HL-60/S4 treated with retinoic acid at 250 ng/mL for 4 days and 3 days (cell line): ENCODE data around the gene MAP2K7.
"Not testable (repeated sequence)": the region's sequence is repeated elsewhere in the genome, so short reads cannot be mapped to it uniquely, and the experiment has no call there.

ENCODE experiments used
- in situ Hi-C: fragments of 300-500 bp; cut with MboI; formaldehyde crosslinking; loops from 2 replicates; pipeline ENCODE4 v1.7.0; 2022; ENCODE audit warnings: low sequenced_read_pairs

Gene MAP2K7

GRCh38 chr19:7883105-7883504 is 20.6 kb upstream of the MAP2K7 start:
- in situ Hi-C loops = no loop called here

DNA sequence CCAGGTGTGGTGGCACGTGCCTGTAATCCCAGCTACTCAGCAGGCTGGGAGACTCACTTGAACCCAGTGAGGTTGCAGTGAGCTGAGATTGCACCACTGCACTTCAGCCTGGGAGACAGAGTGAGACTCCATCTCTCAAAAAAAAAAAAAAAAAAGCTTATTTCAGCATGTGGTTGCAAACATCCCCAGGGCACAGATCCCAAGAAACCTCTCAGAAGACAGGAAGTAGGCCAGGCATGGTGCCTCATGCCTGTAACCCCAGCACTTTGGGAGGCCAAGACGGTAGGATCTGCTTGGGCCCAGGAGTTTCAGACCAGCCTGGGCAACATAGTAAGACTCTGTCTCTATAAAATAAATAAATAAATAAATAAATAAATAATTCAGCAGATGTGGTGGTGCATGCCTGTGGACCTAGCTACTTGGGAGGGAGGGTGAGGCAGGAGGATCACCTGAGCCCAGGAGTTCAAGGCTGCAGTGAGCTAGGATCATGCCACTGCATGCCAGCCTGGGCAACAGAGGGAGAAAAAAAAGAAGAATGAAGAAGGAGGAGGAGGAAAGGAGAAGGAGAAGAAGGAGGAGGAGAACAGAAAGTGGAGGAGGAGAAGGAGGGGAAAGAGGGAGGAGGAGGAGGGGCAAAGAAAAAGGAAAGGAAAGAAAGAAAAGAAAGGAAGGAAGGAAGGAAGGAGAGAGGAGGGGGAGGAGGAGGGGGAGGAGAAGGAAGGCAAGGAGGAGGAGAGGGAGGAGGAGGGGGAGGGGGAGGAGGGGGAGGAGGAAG is 19.7 kb upstream of the MAP2K7 start:
- in situ Hi-C loops = no loop called here

DNA sequence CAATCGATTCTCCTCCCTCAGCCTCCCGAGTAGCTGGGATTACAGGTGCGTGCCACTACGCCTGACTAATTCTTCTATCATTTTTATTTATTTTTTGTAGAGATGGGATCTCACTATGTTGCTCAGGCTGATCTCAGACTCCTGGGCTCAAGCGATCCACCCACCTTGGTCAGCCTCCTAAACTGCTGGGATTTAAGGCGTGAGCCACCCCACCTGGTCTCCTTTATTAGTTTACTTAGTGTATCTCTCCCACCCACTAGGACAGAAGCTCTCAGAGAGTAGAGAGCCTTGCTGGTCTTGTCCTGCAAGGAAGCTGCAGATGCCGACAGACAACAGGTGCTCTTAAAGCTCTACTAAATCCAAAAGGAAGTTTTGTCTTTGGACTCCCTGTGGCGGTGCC is 17.9 kb upstream of the MAP2K7 start:
- in situ Hi-C loops = no loop called here

- in situ Hi-C loops = no loop called here
Measured at GRCh38 chr19:7887408-7888144, 16.1 kb upstream of the MAP2K7 start.

DNA sequence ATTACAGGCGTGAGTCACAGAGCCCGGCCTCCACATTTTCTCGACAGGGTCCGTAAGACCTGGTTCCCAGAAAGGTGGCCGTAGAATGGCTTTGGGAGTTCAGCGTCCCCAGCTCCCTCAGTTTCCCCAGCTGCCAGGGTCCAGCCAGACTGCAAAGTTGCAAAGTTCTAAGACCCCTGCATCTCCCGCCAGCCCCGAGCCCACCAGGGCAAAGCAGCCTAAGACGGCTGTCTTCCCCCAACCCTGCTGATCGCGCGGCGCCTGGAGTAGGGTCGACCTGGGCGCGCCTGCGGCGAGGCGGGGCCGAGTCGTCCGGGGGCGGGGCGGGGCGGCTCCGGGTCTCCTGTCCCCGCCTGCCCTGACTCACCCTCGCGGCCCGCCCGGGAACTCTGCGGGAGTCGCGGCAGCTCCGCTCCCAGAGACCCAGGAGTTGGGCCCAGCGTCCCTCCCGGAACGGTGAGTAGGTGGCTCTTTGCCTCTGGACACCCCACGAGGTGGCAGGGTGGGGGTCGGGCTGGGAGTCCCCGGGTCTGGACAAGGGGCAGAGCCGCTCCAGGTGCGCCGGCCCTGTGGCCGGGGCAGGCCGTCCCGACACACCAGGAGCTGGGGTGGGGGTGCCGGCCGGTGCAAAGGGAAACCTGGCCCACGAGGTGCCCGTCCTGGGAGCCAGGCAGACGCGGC is 15.4 kb upstream of the MAP2K7 start, which contains the start of gene LRRC8E:
Gene LRRC8E (plus strand): TSS at position 366 of the 681 bp plus-strand sequence. CDS start 7,094 bp downstream, outside the sequence.
- in situ Hi-C loops = no loop called here

GRCh38 chr19:7888826-7889217 is 14.9 kb upstream of the MAP2K7 start:
- in situ Hi-C loops = no loop called here

- in situ Hi-C loops = not testable (repeated sequence)
Measured at GRCh38 chr19:7893362-7894101, 10.1 kb upstream of the MAP2K7 start.

GRCh38 chr19:7894612-7895309 is 8.9 kb upstream of the MAP2K7 start:
- in situ Hi-C loops = no loop called here

GRCh38 chr19:7895565-7895964 is 8.1 kb upstream of the MAP2K7 start:
- in situ Hi-C loops = no loop called here

DNA sequence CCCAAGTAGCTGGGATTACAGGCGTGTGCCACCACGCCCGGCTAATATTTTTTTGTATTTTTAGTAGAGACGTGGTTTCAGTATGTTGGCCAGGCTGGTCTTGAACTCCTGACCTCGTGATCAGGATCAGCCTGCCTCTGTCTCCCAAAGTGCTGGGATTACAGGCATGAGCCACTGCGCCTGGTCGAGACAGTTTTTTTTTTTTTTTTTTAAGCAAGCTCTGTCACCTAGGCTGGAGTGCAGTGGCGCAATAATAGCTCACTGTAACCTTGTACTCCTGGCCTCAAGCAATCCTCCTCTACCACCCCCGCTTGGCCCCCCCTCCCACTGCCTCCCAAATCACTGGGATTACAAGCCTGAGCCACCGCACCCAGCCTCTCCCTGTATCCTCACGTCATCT is 6.4 kb upstream of the MAP2K7 start:
- in situ Hi-C loops = no loop called here

GRCh38 chr19:7898967-7899366 is 4.7 kb upstream of the MAP2K7 start:
- in situ Hi-C loops = no loop called here

DNA sequence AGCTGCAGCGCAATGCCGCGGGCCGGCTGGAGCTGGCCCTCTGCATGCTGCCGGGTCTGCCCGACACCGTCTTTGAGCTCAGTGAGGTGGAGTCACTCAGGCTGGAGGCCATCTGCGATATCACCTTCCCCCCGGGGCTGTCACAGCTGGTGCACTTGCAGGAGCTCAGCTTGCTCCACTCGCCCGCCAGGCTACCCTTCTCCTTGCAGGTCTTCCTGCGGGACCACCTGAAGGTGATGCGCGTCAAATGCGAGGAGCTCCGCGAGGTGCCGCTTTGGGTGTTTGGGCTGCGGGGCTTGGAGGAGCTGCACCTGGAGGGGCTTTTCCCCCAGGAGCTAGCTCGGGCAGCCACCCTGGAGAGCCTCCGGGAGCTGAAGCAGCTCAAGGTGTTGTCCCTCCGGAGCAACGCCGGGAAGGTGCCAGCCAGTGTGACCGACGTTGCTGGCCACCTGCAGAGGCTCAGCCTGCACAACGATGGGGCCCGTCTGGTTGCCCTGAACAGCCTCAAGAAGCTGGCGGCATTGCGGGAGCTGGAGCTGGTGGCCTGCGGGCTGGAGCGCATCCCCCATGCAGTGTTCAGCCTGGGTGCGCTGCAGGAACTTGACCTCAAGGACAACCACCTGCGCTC is 3.8 kb upstream of the MAP2K7 start:
- in situ Hi-C loops = no loop called here

GRCh38 chr19:7900401-7900870 is 3.2 kb upstream of the MAP2K7 start:
- in situ Hi-C loops = no loop called here

- in situ Hi-C loops = no loop called here
Measured at GRCh38 chr19:7900931-7901330, 2.7 kb upstream of the MAP2K7 start.

DNA sequence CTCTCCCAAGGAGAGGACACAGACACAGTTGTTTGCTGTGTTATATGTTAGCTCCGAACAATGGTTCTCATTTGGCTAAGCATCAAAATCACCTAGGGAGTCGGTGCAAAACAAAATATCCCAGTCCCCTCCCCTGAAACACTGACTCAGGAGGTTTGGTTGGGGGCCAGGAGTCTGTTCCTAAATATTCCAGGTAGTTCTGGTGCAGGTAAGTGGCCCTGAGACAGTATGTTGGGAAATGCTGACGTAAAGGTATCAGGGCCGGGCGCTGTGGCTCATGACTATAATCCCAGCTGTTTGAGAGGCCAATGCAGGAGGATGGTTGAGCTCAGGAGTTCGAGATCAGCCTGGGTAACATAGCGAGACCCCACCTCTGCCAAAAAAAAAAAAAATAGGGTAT is 2.3 kb upstream of the MAP2K7 start:
- in situ Hi-C loops = no loop called here

DNA sequence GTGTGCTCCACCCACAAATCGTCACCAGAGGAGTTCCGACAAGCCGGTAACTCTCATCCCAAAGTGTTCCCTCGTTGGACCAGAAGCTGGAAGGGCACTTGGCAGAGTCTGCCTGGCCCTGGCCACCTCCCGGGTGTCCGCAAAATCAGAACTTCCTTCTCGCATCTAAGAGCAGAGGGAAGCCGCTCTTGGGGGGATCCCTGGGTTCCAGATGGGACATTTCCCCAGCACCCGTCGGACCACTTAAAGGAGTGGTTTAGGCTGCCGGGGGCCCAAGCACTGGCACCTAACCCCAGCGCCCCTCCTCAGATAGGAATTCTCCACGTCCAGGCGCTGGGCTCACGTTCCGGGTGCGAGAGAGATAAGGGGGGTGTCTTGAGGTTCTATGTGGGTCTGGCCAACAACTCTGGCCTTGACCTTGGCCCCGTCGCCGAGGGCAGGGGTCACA is 857 bp upstream of the MAP2K7 start:
- in situ Hi-C loops = no loop called here

DNA sequence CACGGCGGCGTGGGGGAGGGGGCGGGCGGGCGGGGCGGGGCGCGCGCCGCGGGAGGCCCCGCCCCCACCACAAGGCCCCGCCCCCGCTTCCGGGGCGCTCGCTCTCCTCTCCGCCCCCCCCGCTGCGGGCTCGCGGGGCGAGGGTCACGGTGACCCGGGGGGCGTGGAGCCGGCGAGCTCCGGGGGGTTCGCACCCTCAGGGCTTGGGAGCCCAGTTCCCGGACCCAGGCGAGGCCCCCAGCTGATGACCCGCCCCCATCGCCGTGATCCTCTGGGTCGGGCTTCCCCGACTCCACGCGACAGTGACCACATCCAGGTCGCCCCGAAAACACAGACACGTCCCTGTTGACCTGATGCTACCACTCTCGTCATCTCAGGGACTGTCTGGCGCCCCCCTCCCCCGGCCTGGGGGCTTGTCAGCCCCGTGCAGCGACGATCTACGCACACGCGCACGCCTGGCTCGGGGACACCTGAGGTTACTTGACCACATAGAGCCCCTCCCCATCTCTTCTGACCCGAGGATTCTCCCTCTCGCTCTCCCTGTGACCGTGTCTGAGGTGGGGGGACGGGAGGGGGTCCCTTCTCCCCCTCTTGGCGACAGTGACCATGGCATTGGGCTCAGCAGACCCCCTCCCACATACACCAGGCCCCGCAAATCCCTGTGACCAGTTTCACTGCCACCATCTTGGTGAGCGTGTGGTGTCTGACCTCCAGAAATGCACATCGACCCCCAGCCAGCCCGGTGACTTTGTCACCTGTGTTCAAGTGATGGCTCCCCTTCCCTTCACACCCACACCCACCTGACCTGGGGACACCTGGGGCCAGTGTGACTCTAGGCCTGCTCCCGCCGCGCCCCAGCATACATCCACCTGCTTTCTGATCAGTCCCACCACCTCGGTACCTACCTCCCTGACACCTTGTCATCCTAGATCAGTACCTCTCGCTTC is 670 bp downstream of the MAP2K7 start:
- in situ Hi-C loops = no loop called here

GRCh38 chr19:7905268-7905667 is 1.6 kb downstream of the MAP2K7 start:
- in situ Hi-C loops = no loop called here

DNA sequence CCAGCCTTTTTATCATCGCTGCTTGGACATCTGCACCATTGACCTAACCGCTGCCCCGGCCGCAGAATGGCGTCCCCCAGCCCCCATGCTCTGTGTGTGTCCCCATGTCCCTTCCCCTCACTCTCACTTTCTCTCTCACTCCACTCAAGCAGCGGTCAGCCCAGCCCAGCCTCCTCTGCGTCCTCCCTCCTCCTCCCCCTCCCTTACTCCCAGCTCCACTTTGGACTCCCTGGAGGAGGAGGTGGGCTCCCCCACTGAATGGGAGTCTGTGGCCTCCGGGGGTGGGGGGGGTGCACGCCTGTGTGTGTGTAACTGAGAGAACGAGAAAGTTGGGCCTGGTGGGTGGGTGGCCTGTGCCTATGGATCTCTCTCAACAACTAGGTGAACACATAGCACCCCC is 2.2 kb downstream of the MAP2K7 start:
- in situ Hi-C loops = no loop called here
